Measurements from ENCODE around the gene OTOS. TPM values are rescaled to one million over a fixed set of nuclear protein-coding genes. Genes with fewer than 3 reads are reported as not detected.

The OTOS gene
- total RNA-seq, 1 donor from 2014 or later = not detected

- DNase-seq = no peak
Measured at GRCh38 chr2:240151477-240152031, 11.1 kb upstream of the OTOS start.

GRCh38 chr2:240149943-240150784, 9.7 kb upstream of the OTOS start:
- no peak for DNase-seq

- no peak for DNase-seq
Measured at GRCh38 chr2:240147911-240148587, 7.6 kb upstream of the OTOS start.

GRCh38 chr2:240147382-240147781, 6.9 kb upstream of the OTOS start:
- DNase-seq = no peak

- no peak for DNase-seq
Measured at GRCh38 chr2:240146627-240147278, 6.3 kb upstream of the OTOS start.

- no peak for DNase-seq
Measured at GRCh38 chr2:240146141-240146561, 5.7 kb upstream of the OTOS start.

GRCh38 chr2:240145461-240145860, 5.0 kb upstream of the OTOS start:
- no peak for DNase-seq

GRCh38 chr2:240144649-240145261, 4.3 kb upstream of the OTOS start:
- no peak for DNase-seq

- DNase-seq = peak; percentile 29
Measured at GRCh38 chr2:240143801-240144648, 3.6 kb upstream of the OTOS start.

- no peak for DNase-seq
Measured at GRCh38 chr2:240143276-240143675, 2.8 kb upstream of the OTOS start.

GRCh38 chr2:240142859-240143258, 2.4 kb upstream of the OTOS start:
- no peak for DNase-seq

GRCh38 chr2:240142256-240142775, 1.9 kb upstream of the OTOS start:
- DNase-seq = no peak

GRCh38 chr2:240141736-240142135, 1.3 kb upstream of the OTOS start:
- no peak for DNase-seq

- DNase-seq = no peak
Measured at GRCh38 chr2:240140920-240141319, 462 bp upstream of the OTOS start.

- no peak for DNase-seq
Measured at GRCh38 chr2:240139666-240140393, 628 bp downstream of the OTOS start.

- DNase-seq = no peak
Measured at GRCh38 chr2:240139011-240139441, 1.4 kb downstream of the OTOS start.

- DNase-seq = no peak
Measured at GRCh38 chr2:240138254-240138984, 2.0 kb downstream of the OTOS start.

GRCh38 chr2:240137596-240138253, 2.7 kb downstream of the OTOS start:
- no peak for DNase-seq

GRCh38 chr2:240136671-240137292, 3.7 kb downstream of the OTOS start:
- DNase-seq = no peak

Measured in skin of body (tissue), 2 donors.